Dermis blood vessel endothelial cell (primary cell): ENCODE measurements around the gene RAB8B. TPM values are rescaled to one million over a fixed set of nuclear protein-coding genes. Genes with fewer than 3 reads are reported as not detected.
A peak's percentile ranks its signal among the peaks of the same experiment; 100 is the strongest.

ENCODE experiments used
- DNase-seq: peaks from one replicate; pipeline ENCODE4 v3.0.0; 2010
- total RNA-seq: library from RNA; depleted of rRNA; stranded (reverse); fragments of >200 nt; gene quantifications from 2 replicates; pipeline ENCODE4 v1.2.3, GENCODE V29; 2014

RAB8B gene
- total RNA-seq, 1 donor from 2014 or later = 81.5 TPM

- peak; percentile 30 for DNase-seq
These were observed 49.4 kb downstream of the RAB8B start for GRCh38 chr15:63238796-63239195.

- DNase-seq = no peak
These were observed 50.7 kb downstream of the RAB8B start for GRCh38 chr15:63240109-63240508.

- DNase-seq = no peak
These were observed 51.9 kb downstream of the RAB8B start for GRCh38 chr15:63241316-63241715.

GRCh38 chr15:63243101-63243500 is 53.7 kb downstream of the RAB8B start:
- DNase-seq = no peak

GRCh38 chr15:63243776-63244175 is 54.4 kb downstream of the RAB8B start:
- DNase-seq = peak; percentile 23

GRCh38 chr15:63244399-63244798 is 55.0 kb downstream of the RAB8B start:
- DNase-seq = peak; percentile 93

- DNase-seq = peak; percentile 64
These were observed 55.7 kb downstream of the RAB8B start for GRCh38 chr15:63244976-63245645.

- no peak for DNase-seq
These were observed 57.5 kb downstream of the RAB8B start for GRCh38 chr15:63246691-63247469.

GRCh38 chr15:63250312-63250965 is 61.0 kb downstream of the RAB8B start:
- DNase-seq = no peak

- no peak for DNase-seq
These were observed 62.3 kb downstream of the RAB8B start for GRCh38 chr15:63251701-63252100.

GRCh38 chr15:63252292-63252691 is 62.9 kb downstream of the RAB8B start:
- no peak for DNase-seq

- no peak for DNase-seq
These were observed 65.6 kb downstream of the RAB8B start for GRCh38 chr15:63254991-63255390.

- DNase-seq = no peak
These were observed 66.1 kb downstream of the RAB8B start for GRCh38 chr15:63255489-63255990.

- DNase-seq = peak; percentile 84
These were observed 67.2 kb downstream of the RAB8B start for GRCh38 chr15:63256433-63257274.

- no peak for DNase-seq
These were observed 69.3 kb downstream of the RAB8B start for GRCh38 chr15:63258658-63259057.

- peak; percentile 80 for DNase-seq
These were observed 71.4 kb downstream of the RAB8B start for GRCh38 chr15:63260791-63261190.

GRCh38 chr15:63261311-63261710 is 71.9 kb downstream of the RAB8B start:
- DNase-seq = no peak

- no peak for DNase-seq
These were observed 74.1 kb downstream of the RAB8B start for GRCh38 chr15:63263519-63263918.

GRCh38 chr15:63264688-63265293 is 75.4 kb downstream of the RAB8B start:
- DNase-seq = no peak

- DNase-seq = no peak
These were observed 85.0 kb downstream of the RAB8B start for GRCh38 chr15:63274427-63274826.

- no peak for DNase-seq
These were observed 87.1 kb downstream of the RAB8B start for GRCh38 chr15:63276342-63277037.
